Smooth muscle cell of the brain vasculature (primary cell): ENCODE data around the gene DISC1.
"Not testable (repeated sequence)": the region's sequence is repeated elsewhere in the genome, so short reads cannot be mapped to it uniquely, and the experiment has no call there.

ENCODE experiments used
- DNase-seq: peaks from one replicate; pipeline ENCODE4 v3.0.0-alpha.2; 2012; ENCODE audit warnings: low read depth, low spot score

DISC1 gene

DNA sequence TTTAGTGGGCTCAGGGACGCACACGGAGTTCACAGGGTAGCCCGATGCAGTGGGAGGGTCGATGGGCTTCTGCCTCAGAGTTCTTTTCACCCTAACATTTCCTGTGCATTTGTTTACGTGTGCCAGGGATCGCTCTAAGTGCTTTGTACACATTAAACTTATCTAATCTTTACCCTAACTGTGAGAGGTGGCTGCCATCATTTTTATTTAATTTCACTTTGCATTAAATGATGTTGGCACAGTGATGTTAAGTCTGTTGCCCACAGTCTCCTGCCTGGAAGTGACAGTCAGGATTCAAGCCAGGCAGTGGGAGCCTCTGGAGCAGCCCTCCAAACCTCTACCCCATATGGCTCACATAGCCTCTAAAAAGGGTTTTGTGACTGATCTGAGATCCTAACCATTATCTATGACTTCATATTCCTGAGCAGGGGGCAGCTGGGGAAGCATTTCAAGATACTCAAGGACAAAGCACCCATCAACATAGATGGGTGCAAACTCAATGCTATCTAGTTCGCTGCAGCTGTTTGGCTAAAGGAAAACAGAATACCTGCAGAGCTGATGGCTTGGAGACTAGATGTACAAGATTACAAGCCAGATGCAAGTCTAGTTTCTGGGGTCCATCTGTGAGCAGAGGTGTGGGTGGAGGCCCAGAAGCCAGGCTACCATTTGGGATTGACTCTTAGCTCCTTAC, 303.8 kb downstream of the DISC1 start:
- DNase-seq, result no peak

DNA sequence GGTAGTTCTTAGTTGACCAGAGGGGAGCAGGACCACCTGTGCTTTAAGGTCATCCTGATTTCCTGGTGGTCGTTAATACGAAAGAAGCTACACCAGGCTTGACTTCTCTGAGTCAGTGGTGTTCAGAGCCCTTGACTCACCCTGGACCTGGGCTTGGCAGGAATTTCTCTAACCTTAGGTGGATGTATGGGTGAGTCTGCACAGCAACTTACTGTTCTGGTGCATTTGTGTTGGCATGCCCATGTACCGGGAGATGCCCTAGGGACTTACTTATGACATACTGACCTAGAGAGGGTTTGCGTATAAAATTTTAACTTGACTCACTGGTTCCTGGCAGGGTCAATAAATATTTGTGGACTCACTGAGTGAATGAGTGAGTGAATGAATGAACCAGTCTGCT, 304.6 kb downstream of the DISC1 start:
- no peak for DNase-seq

- no peak for DNase-seq
These were observed 305.4 kb downstream of the DISC1 start for GRCh38 chr1:231931846-231932454.

DNA sequence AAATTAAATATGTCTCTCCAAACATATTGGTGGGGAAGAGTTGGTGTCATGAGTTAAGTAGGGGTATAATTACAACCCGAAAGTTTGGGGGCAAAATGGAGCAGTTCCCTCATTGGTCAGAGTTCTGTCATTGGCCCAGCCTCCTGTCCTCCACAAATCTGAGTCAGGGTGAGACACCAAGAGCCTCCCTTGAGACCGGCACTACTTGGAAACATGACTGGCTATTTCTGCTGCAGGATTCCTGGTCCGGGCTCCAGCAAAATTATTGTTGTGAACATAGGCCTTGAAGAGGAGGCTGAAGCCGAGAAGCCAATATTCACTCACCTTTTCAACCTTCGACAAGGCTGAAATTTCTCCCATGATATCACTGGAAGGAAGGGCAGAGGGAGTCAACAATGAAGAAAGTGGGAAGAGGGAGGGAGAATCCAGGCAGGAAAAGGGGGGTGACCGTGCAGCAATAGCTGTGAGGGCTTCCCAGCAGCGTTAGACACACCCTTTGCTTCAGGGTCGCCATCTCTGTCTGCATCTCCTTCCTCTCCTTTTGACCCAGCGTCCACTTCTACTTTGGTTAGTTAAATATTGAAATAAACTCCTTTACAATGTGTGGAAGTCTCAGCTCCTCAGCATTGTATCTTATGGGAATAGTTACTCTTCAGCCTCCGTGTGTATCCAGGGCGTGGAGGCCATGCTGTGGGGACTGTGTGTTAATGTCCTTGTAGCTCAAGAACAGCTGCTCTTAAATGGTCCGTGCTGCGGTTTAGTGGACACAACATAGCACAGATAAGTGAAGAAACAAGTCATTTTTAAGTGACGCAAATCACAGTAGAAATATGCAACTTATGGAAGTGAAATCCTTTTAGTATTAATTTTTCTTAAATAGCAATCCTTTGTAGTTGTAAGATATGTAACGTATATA, 307.4 kb downstream of the DISC1 start:
- DNase-seq, result no peak

DNA sequence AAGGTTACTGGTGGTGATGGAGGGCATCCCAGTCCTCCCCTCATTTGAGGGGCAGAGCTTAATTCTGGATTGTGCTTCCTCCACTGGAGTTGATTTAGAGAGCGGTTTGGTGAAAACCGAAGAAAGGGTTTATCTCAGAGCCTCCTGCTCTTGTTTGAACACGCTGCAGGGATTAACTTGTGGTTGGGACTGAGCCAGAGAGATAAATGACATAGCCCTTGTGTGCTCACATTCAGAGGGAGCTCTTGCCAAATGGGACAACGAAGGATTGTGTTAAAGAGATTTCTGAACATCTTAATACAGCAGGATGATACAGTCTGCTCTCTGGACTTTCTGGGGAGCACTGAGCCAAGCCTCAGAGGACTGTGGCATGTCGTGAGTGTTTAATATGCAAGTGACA, 308.2 kb downstream of the DISC1 start:
- no peak for DNase-seq

DNA sequence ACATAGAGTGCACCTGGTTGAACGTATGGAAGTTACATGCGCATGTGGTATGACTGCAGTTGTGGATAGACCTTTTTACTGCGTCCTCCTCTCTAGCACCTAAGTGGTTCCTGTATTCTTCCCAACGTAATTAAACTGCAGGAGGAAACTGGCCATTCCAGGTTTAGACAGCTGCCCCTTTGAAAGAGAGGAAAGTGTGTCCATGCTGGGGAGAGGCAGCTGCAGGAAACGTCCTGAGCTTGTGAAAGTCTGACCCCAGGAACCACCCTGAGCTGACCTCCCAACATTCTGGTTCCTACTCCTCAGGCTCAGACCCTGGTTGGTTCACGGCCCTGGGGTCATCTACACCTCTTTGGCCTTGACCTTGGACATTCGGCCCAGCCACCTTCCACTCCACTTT, 309.3 kb downstream of the DISC1 start:
- no peak for DNase-seq

DNA sequence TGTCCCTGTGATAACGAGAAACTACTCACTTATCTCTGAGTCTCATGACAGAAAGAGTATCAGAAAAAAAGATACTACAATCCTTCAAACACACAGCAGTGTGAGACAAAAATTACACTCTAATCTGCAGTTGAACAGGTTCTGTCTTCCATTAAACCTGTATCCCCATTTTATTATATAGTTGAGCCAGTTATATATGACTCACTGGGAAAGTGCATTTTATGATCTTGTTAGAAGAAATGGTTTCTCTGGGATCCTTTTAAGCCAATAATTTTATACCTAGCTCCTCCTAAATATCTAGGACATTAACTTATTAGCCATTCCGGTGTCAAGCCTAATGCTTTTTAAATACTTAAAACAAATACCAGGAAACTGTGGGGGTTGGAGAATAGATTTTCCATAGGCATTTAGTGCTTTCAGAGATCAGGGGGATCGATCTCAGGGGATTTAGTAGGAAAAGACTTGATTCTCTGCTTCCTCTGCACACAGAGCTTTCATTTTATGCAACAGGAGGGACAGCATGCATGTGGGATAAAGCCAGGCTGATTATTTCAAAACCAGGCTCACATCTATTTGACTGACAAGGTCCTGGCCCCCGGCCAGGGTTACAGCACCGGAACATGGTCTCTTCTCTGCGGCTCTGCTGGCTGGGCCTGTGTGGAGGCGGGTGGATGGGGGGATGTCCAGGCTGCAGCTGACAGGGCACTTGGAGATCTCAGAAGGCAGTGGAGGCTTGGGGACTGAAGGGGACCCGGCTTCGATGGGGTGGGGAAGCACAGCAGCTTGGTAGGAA, 310.6 kb downstream of the DISC1 start:
- DNase-seq, result no peak

- DNase-seq, result no peak
These were observed 311.6 kb downstream of the DISC1 start for GRCh38 chr1:231938211-231938610.

GRCh38 chr1:231938711-231939110, 312.1 kb downstream of the DISC1 start:
- DNase-seq, result no peak

DNA sequence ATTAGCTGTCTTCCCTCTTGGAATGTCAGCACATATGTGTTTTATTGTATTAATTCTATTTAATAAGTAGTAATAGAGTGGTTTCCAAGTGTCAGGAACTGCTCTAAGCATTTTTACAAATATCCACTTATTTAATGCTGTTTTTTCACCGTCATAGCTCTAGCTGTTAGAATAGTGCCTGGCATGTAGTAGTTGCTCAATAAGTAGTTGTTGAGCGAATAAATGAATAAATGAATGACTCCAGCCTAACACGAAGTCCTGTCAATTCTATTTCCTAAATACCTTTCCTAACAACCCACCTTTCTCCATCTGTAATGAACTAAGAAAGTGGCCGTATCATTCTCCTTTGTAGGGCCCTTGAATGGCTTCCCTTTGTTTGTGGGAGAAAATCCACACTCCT, 312.5 kb downstream of the DISC1 start:
- no peak for DNase-seq

GRCh38 chr1:231940116-231940515, 313.5 kb downstream of the DISC1 start:
- no peak for DNase-seq

DNA sequence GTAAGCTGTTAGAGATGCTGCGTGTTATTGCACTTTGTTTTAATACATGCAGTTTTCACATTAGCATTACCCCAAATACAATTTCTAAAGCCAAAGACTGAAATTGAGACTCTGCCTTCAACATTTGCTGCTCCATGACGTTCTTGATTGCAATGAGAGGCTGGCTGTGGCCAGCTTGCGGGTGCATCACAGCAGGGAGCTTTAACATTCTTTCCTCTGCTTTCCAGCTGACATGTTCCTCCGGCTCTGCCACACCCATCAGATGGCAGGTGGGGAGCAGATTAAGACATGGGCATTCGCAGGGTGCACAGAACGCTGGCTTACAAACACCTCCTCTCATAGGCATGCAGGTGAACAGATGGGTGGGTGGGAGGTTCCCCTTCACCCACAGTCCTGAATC, 314.1 kb downstream of the DISC1 start:
- DNase-seq, result no peak

DNA sequence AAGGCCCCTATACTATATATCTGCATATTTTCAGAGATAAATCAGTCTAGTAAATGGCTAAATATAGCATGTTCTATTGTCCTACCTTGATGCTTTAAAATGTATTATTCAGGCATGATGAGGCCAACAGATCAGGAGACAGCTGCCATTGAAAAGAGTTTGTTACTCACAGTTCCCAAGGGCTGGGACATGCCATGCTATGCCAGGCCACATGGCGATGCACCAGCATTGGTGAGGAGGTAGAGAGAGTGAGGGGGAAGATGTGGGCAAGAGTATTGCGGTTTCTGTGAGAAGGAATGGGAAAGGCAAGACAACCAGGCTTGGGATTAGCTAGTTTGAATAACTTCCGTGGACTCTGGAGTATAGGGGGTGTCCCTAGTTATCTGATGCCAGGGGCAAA, 316.5 kb downstream of the DISC1 start:
- no peak for DNase-seq

DNA sequence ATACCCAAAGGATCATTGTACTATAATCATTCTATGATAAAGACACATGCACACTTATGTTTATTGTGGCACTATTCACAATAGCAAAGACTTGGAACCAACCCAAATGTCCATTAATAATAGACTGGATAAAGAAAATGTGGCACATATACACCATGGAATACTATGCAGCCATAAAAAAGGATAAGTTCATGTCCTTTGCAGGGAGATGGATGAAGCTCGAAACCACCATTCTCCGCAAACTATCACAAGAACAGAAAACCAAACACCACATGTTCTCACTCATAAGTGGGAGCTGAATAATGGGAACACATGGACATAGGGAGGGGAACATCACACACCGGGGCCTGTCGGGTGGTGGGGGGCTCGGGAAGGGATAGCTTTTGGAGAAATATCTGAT, 321.5 kb downstream of the DISC1 start:
- not testable (repeated sequence) for DNase-seq

DNA sequence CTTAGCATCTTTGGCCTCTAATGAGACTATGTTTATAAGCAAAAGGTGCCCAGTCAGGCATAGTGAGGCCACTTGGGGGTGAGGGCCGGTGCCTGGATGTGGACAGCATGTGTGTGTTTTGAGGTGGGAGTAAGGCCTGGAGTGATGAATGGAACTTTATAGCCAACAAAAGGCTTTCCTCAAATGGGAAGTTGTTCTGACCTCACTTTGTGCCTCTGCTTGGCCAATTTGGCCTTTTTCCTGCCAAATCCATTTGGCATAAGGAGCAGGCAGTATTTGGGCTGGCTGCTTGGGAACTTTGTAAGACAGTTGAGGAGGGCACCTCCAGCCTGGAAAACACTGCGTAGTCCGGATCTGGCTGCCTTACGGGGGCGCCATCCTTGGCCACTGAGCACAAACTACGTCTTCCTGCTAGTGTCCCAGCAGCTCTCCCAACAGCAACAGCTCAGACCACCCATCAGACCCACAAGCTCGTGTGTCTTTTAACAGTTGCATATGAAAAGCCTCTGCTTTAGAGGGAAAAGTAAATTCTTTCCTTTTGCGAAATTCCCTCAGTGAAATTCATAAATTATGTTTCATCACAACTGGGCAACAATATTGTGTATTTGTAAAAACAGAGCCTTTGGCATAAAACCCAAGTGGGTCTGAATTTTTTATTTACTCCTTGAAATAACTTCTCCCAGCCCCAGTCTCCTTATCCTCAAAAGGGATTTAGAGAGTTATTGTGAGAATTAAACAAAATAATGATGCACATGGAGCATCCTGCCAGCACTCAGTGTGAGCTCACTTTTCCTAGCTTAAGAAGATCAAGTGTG, 322.9 kb downstream of the DISC1 start:
- no peak for DNase-seq

GRCh38 chr1:231950331-231951128, 323.9 kb downstream of the DISC1 start:
- DNase-seq, result no peak

- no peak for DNase-seq
These were observed 324.8 kb downstream of the DISC1 start for GRCh38 chr1:231951374-231951773.

DNA sequence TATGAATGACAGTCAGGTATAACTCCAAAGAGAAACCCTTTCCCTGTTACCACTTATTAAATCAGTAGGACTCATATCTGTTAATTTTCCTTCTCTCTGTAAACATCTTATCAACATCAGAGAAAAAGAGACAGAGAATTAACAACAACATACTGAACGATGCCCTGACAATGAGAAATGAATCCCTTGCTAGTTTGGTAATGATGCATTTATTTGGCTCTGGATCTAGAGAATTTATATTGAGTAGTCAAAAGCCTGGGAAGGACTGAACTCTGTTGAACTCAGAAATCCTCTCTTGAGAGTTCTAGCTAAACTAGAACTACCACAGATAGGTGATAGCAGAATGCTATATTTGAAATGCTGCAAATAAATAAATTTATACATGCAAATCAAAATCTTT, 325.6 kb downstream of the DISC1 start:
- DNase-seq, result no peak

DNA sequence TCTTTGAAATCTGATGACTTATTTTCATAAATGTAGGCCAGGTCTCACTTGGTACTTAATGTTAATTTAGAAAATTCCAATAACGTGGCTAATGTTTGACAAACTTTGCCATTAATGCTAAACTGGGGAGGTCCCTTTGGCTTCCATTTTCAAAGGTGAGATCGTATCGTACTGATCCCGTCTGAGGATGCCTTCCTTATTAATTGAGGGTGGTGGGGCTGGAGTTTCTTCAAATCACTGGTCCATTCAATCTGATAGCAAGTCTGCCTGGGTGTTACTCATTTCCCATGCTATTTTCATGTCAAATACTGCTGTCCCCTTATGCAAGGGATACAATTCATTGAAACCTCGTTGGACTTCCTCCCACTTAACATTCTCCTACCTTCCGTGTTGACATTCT, 327.1 kb downstream of the DISC1 start:
- DNase-seq, result no peak

- no peak for DNase-seq
These were observed 328.2 kb downstream of the DISC1 start for GRCh38 chr1:231954751-231955150.
